Measurements from ENCODE around the gene CELSR1.

The CELSR1 gene

GRCh38 chr22:46365166-46365624 is 172.2 kb downstream of the CELSR1 start:
- Histone ChIP-seq H3K27me3 (no peaks in the 10 kb centered on the region), H3K4me3 (ENCODE audit: low read depth, low read length) (no peak overlapping the region)
- TF ChIP-seq, protein P1, sequence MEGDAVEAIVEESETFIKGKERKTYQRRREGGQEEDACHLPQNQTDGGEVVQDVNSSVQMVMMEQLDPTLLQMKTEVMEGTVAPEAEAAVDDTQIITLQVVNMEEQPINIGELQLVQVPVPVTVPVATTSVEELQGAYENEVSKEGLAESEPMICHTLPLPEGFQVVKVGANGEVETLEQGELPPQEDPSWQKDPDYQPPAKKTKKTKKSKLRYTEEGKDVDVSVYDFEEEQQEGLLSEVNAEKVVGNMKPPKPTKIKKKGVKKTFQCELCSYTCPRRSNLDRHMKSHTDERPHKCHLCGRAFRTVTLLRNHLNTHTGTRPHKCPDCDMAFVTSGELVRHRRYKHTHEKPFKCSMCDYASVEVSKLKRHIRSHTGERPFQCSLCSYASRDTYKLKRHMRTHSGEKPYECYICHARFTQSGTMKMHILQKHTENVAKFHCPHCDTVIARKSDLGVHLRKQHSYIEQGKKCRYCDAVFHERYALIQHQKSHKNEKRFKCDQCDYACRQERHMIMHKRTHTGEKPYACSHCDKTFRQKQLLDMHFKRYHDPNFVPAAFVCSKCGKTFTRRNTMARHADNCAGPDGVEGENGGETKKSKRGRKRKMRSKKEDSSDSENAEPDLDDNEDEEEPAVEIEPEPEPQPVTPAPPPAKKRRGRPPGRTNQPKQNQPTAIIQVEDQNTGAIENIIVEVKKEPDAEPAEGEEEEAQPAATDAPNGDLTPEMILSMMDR (IDR thresholded peaks at IDR 0.05; ENCODE audit: low read depth, low read length) = no peak

DNA sequence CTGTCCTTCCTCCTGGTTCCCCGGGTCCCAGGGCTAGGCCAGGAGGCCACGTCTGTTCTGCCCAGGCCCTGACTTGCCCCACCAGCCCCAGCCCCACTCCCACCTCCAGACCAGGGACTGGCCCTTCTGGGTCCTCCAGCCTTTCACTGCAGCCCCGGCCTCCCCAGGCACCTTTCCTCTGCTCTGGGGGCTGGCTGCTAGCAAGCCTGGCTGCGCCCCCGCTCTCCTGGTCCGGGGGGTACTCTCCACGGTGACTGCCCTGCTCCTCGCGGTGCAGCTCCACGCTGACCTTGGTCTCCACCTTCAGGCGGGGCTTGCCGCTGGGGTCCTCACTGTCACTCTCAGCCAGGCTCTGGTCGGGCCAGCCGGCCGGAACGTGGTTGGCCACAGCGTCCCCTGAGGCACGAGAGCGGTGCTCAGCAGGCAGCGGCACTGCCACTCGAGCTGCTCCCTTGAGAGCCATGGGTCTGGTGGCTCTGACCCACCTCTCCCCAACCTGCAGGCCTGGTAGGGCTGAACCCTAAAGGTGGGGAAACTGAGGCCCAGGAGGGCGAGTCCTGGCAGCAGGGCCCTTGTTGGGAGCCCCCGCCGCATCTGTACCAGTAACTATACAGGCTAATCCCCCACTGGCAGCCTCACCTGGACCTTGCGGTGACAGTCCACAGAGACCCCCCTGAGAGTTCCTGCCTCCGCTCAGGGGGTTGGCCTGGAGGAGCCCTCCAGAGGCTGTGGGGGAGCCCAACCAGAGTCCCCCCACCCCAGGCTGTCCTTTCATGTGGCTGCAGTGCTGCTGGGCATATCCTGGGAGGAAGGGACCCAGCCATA is 172.9 kb downstream of the CELSR1 start:
- H3K27me3 ChIP-seq = no peaks in the 10 kb centered on the region
- TF ChIP-seq, protein P1 (IDR thresholded peaks at IDR 0.05; ENCODE audit: low read depth, low read length) = no peak; the same call in 1 of the 2 replicates
- H3K4me3 ChIP-seq (ENCODE audit: low read depth, low read length) = no peak overlapping the region
- no peaks in the 10 kb centered on the region for H3K9me3 ChIP-seq
- H3K4me1 ChIP-seq = peaks cover 10% of the 10 kb centered on the region
- no peaks in the 10 kb centered on the region for H3K36me3 ChIP-seq
- peak; percentile 80 for DNase-seq

More at GRCh38 chr22:46365166-46365624, 172.2 kb downstream of the CELSR1 start:
- Histone ChIP-seq H3K36me3 (no peaks in the 10 kb centered on the region), H3K9me3 (no peaks in the 10 kb centered on the region), H3K4me1 (peaks cover 10% of the 10 kb centered on the region)
- DNase-seq = no peak

DNA sequence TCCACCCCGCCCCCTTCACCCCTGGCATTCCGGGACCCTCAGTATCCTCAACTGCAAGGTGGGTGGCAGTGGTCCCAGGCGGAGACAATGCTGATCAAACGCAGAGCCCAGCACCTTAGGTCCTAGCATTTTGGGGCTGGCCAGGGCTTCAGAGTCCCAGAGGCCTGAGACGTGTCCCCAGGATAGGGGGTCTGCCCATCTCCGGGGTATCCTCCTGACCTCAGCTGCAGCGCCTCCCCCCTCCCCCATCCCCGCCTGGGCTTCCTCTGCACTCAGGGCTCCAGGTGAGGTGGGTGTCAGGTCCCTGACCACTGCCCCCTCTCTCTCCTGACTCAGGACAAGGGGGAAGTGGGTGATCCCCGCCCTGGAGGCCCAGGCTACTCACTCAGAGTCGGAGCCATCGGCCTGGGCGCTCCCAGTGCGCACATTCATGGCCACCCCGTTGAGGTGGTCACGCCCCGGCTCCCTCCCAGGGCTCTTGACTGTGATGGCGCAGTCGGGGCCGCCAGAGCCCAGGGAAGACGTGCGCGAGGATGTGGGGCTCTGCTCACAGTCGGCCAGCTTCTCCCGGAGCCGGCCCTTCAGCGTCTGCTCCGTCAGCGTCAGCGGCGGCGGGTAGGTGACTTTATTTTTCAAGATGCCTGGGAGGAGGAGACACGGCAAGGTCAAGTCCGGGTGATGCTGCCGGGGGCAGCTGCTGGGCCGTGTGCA is 173.7 kb downstream of the CELSR1 start:
- peaks cover 10% of the 10 kb centered on the region for H3K4me1 ChIP-seq
- no peaks in the 10 kb centered on the region for H3K27me3 ChIP-seq
- H3K36me3 ChIP-seq = no peaks in the 10 kb centered on the region
- TF ChIP-seq, protein P1 (IDR thresholded peaks at IDR 0.05; ENCODE audit: low read depth, low read length) = no peak
- H3K4me3 ChIP-seq (ENCODE audit: low read depth, low read length) = no peak overlapping the region
- no peak for DNase-seq
- H3K9me3 ChIP-seq = no peaks in the 10 kb centered on the region

DNA sequence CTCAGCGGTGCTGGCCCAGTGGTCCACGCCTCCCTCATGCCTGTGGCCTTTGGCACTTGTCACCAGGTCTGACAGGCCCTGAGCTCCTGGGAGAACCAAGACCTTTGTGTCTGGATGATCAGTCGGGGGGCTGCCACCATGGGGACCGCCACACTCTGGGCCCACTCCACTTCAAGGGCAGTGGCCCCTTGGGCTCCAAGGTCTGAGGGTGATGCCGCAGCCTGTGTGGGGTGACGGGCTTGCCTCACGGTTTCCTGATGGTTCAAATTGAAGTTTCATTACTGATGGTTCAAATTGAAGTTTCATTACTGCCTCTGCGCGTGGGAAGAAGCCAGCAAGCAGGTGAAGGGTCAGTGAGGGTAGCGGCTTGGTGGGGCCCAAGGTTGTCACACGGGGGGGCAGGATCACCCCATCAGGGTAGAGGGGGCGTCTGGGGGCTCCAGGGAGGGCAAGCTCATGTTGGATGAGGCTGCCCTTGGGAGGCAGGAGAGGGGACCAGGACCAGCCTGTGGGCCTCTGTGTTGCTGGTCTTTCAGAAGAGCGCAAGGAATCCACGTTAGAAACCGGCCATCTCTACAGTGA is 174.4 kb downstream of the CELSR1 start:
- TF ChIP-seq, protein P1 (IDR thresholded peaks at IDR 0.05; ENCODE audit: low read depth, low read length) = no peak
- H3K27me3 ChIP-seq = no peaks in the 10 kb centered on the region
- peaks cover 10% of the 10 kb centered on the region for H3K4me1 ChIP-seq
- H3K4me3 ChIP-seq (ENCODE audit: low read depth, low read length) = no peak overlapping the region
- H3K9me3 ChIP-seq = no peaks in the 10 kb centered on the region
- H3K36me3 ChIP-seq = 0 out of 2 replicates have a peak, but pooled peaks cover 2% of the 10 kb centered on the region
- DNase-seq = no peak

GRCh38 chr22:46362203-46362933 is 175.1 kb downstream of the CELSR1 start:
- TF ChIP-seq, protein P1 (IDR thresholded peaks at IDR 0.05; ENCODE audit: low read depth, low read length) = no peak
- Histone ChIP-seq H3K4me1 (peaks cover 10% of the 10 kb centered on the region), H3K4me3 (ENCODE audit: low read depth, low read length) (no peak overlapping the region), H3K27me3 (no peaks in the 10 kb centered on the region), H3K9me3 (no peaks in the 10 kb centered on the region), H3K36me3 (peaks cover 3% of the 10 kb centered on the region)
- no peak for DNase-seq
